HK-2 (cell line): Measurements from ENCODE around the gene MYT1.

Source experiments
- DNase-seq: peaks from one replicate; pipeline ENCODE4 v3.0.0-alpha.2; 2018; ENCODE audit not compliant: unreplicated experiment

The MYT1 gene

DNA sequence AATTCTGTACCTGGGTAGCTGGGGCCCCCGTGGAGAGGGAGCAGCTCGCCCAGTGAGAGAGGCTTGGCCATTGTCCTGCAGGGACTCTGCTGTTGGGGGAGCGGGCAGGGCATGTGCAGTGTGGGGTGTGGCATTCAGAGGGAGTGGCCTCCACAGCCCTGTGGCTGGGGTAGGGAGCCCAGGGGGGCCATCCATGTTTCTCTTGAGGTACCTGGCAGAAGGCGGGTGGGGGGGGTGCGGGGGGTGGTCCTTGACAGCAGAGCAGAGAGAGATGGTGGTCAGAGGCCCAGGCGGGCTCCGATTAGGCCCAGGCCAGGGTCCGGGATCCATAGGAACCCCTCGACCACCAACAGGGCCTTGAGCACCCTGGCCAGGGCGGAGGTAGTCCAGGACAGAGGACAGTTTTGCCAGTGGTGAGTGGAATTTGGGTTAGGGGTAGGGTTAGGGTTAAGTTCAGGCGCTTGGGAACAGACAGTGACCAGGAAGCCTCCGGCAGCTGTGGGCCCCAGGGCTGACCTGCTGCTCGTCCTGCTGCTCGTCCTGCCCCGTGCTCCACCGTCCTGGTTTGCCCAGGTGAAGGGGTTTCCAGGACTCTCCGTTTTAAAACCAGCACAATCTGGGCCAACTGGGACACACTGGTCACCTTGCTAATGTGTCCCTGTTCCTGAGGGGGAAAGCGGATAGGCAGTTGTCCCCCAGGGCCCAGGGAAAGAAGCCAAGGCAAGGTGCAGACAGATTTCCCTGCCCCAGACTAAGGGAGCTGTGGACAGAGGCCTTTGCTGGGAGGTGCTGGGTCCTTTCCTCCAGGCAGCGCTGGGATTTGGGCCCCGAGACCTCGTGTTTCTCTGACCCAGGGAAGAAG is 24.8 kb upstream of the MYT1 start:
- no peak for DNase-seq

DNA sequence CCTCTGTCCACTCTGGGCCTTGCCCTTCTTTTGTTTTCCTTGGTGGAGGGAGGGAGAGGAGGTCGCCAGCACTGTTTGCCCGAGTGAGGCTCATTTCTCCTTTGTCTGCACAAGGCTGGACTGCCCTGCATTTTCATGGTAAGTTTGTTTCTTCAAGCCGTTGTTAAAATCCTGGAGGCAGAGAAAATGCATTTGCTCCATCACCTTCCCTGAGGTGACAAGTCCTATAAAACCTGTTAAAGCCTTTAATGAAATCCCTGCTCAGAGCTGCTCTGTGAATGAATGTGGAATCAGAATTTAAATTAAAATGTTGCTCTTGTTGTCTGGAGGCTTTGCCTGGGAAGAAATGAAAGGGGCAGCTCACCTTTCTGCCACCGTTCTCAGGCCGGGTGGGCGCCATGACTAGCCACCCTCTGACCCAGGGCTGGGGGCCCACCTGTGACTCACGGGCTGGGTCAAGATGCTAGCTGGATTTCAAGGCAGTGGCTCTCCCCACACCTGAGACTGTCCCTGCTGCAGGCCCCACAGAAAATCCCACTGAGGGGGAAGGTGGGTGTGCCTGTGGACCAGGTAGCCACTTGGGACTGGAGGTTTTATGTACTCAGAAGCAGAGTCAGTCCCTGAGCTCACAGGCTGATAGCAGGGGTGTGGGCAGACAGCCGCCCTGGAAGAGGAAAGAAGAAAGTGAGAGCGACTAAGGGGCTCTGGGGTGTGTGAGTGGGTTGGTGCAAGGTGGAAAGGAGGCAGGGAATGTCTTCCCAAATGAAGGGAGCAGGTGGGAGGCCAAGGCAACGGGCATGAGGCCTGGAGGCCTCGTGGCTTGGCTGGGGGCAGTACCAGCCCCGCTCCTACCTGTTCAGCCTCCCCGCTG is 24.0 kb upstream of the MYT1 start:
- no peak for DNase-seq

DNA sequence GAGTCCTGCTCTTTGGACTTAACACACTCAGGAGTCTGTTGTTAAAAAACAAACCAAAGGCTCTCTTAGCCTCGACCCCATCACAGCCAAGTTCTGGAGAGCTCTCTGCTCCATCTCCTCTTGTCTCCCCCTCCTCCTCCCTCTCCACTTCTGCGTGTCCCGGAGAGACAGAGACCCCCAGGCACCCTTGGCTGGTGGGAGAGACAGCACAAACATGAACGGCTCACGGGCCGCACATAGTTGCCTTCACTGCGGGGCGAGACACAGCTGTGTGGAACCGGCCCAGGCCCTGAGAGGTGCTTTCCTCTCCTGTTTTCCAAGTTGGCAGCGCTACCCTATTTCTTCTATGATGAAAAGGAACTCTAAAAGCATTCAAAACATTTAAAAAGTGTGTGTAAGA is 23.3 kb upstream of the MYT1 start:
- no peak for DNase-seq

DNA sequence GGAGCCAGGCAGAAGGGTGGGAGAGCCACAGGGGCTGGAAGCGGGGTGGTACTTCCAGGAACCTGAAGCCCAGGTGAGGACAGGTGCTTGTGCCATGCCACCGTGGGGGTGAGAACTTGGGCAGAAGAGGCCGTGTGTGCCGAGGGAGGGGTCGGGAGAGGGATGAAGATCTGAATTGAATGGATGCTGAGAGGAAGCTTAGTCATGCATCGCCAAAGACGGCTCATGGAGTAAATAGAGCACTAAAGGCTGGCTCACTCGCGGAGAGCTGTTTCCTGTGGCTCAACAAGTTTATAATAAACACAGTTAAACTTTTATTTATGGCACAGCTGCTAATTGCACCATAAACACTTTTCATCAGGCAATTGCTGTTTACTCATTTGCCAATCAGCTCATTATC is 21.7 kb upstream of the MYT1 start:
- no peak for DNase-seq

DNA sequence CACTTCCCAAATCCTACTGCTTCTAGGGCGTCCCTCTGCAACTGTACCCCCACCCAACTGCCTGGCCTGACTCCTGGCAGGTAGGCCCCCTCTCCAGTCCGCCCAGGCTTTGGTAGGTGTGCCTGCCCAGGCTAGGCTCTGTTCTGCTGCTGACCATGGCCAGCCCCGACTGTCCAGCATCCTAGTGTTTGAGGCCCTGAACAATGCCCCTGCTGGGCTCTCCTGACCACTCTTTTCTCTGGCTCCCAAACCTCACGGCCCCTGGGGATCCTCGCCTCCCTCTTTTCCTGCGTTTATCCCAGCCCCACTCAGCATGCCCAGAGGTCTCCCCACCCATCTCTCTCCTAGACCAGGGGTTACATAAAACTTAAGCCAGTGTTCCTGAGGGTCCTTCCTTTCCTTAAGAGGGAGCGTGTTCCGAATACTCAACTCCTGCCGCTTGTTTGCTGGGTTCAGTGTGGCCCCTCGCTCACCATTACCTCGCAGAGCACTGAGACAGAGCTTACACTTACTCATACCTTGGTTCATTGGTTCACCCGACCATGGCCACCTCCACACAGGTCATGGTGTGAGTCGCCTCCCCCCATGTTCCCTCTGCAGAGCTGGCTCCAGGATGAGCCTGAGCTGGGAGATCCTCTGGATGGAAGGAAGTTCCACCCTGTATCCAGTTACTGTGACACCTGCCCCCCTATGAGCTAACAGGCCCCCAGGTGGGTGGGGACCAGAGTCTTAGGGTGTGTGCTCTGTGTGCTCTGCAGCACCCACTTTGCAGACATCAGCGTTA is 21.0 kb upstream of the MYT1 start:
- no peak for DNase-seq

DNA sequence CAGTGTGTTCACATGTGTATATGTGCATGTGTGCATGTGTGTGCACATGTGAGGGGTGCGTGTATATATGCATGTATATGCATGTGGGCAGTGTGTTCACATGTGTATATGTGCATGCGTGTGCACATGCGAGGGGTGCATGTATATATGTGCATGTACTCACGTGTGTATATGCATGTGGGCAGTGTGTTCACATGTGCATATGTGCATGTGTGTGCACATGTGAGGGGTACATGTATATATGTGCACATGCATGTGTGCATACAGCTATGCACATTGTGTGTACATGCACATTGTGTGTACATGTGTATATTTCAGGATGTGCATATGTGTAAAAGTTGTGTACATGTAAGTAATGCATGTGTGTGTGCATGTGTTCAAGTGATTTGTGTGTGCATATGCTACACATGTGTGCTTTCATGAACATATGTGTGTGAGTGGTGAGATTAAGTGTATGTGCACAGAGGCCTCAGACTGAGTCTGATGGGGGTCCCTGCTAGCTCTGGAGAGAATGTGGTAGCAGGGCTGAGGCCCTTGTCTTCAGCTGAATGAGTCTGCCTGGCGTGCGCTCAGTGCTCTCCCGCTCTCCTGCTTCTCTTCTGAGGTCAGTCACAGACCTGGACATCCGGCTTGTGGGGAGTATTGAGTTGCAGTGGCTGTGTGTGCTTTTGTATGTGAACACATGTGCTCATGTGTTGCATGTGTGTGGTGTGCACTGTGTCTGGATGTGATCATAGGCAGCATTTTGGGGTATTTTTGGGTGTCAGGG is 19.9 kb upstream of the MYT1 start:
- DNase-seq = no peak

DNA sequence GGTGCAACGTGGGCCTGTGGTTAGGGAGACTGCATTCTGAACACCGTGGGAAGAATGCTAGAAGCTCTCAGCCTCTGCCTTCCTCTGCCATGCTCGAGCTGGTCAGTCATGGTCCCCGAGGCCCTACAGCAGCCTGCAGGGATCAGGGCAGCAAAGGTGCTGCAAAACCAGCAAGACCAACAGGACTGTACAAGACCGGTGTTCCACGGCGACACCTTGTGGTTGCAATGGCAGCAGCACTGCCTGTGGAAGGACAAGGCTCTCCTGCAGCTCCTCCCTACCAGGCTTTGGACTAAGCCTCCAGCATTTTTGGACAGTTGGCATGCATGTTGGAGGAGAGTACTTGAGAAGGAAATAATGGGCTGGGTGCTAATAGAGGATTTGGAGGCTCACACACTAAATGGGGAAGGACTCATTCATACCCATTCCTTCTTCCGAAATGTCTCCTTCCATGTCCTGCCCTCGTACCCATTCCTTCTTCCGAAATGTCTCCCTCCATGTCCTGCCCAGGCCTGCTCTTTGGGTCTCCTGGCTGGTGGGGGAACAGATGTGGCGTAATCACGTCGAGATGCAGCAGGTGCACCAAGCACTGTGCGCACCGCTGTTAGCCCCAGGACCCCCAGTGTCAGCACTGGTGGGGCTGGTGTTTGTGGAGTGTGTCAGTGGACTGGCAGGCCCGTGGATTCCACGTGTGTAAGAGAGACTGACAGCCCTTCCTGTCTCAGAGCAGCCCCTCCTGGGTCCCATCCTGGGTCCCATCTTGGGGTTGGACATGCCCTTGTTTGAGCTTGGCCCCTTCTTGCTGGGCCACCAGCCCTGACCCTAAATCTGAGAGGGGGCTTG is 18.6 kb upstream of the MYT1 start:
- DNase-seq = no peak

DNA sequence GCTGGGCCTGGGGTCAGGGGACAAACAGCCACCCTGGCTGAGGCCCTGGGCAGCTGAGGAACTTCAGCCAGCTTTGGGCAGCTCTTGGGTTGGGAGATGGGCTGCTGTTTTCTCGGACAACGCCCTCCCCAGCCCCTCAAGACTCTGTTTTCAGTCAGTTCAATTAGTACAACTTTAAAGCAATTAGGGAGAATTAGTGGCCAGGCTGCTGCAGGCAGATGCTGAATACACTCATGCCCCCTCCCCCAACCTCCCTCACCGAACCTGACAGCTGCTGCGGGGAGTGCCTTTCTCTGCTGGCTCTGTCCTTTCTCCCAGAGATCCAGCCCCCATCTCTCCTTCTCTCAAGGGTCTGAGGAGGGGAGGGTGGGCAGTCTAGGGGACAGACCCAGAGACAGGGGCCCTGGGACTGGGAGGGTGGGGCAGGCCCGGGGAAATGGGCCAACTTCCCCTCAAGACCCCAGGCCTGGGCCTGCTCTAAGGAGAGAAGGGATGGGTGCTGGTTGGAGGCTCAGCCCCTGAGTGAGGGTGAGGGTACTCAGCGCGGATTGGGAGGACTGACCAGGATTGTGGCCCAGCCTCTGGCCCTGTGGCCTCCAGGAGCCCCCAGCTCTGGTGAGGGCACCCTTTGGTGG is 17.8 kb upstream of the MYT1 start:
- DNase-seq = no peak

DNA sequence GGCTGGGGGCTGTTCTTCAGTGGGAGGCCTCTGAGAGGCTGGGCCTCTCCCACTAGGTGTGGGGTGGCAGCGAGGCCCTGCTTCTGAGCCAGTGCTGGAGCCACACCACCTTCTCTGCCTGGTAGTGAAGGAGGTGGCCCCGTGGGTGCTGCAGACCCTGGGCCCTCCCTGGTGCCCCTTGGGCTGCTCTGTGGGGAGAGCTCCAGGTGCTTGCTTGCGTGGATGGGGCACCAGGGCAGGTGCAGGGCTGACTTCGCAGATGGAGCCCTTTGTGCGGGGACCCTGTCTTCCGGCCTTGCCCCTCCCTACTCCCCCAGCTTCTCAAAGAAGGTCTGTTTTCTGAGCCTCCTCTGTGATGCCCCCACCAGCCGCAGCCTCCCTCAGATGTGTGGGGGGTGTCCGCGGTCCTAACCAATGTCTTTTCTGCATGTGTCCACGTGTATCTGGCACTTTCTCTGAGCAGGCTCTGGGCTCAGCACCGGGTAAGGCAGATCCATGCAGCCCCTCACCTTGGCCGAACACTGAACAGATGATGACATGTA is 17.2 kb upstream of the MYT1 start:
- no peak for DNase-seq

DNA sequence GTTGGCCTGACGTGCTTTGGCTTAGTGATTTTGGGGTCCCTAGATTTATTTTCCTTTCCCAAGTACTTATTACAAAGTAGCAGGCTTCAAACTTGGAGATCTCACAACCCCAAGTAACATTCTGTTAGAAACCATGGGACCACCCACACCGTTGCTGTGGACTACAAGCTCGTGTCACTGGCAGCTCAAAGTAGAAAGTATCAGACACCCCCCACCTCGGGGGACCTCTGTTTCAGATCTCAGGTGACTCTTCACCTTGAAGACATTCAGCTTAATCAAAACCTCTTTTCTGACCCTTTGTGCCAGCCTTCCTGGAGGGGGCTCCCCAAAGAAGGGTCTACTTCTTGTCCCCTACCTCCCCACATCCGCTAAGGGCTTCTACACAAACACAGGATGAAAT is 15.7 kb upstream of the MYT1 start:
- DNase-seq = no peak

DNA sequence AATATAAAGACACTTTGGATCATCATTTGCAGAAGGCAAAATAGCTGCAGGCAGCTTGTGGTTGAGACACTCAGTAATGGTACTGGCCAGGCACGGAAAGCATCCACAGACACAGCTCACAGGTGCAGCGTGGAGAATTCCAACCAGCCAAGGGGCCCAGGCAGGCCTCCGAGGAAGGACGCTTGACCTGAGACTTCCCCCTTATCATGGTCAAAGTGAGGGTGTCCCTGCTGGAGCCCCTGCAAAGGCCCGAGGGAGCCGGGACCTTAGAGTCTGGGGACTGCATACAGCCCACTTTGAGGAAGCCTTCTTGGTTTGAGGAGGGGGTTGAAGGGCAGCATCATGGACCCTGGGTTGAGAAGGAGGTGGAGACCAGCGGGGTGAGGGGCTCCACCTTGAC is 15.1 kb upstream of the MYT1 start:
- no peak for DNase-seq

DNA sequence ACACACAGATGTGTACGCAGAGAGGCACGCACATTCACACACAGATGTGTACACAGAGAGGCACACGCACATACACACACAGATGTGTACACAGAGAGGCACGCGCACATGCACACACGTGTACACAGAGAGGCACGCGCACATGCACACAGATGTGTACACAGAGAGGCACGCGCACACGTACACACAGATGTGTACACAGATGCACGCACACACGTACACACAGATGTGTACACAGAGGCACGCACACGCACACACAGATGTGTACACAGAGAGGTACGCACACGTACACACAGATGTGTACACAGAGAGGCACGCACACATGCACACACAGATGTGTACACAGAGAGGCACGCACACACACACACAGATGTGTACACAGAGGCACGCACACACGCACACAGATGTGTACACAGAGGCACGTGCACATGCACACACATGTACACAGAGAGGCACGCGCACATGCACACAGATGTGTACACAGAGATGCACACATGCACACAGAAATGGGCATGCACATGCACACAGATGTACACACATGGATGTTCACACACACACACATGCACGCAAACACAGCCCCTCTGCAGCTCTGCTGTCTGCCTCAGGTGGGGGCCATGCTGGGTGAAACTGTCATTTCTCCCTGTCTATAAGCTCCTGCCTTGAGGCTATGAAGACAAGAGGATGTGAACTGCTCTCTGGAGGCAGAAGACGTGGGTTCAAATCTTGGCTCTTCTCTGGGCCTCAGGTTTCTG is 14.3 kb upstream of the MYT1 start:
- no peak for DNase-seq

DNA sequence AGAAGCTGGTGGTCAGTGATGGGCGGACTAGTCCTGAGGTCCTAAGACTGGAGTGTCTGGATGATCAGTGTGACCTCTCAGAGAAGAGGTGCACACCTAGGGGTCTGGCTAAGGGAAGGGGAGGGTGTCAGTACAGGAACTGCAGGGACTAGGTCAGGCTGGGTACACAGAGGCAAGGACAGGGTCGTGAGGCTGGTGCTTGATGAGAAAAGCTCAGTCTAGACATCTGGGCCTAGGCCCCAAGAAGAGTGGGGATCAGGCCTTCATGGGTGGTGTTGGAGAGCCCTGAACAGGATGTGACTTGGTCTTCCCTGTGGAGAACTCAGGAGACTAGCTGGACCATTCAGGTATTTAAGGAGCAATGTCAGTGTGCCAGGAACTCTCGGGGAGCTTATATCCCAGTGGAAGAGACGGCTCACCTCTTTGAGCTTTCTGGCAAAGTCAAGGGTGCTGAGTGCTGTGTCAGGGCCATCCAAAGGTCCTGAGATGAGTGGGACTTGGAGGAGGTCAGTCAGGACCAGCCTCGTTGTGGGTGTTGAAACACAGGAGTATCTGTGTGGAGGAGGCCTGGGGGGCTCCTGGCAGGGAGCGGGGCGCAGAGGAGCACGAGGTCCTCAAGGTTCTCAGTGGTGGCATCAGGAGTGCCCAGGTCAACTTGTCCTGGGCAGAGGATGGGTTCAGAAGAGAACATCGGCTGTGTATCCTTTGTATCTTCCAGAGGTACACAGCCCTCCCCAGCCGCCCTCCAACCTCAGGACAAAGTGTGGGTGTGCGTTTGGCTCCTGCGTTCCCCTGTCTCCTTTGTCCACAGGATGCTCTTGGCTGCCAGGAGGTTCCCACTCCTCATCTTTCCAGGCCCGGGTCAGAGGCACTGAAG is 13.3 kb upstream of the MYT1 start:
- DNase-seq = no peak

DNA sequence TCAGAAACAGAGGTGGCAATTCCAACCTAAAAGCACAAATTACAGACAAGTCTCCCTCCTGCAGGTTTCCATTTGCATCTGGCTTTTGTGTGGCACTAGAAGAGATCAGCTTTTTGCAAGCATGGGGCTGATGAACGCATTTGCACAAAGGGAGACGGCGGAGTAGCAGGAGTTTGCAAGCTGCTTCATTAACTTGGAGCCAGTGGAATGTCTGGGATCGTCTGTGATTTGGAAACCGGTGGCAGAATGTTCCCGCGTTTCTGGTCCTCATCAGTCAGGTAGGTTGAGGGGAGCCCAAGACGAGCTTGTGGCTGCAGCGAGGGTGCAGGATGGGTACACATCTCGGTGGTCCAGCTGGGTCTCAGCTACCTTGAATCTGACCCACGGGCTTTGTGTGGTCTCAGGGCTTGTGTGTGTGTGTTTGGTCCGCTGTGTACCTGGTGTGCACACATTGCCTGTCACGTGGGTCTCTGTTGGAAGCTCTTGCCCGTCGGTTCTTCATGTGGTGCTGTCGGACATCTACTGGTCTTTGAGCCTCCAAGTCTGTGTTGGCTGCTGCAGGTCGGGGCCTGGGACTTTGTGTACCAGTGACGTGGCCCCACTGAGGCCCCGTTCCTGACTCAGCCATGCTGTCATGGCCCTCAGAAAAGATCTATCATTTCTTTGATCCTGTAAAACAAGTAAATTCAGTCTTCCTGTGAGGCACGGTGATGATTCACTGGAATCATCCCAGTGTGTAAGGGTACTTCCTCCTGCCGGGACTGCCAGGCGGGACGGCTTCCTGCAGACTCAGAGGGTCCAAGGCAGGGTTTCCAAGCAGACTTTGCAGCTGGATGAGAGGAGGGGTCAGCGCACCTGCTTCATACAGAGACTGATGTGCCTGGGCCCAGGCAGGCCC is 12.4 kb upstream of the MYT1 start:
- DNase-seq = peak; percentile 33

DNA sequence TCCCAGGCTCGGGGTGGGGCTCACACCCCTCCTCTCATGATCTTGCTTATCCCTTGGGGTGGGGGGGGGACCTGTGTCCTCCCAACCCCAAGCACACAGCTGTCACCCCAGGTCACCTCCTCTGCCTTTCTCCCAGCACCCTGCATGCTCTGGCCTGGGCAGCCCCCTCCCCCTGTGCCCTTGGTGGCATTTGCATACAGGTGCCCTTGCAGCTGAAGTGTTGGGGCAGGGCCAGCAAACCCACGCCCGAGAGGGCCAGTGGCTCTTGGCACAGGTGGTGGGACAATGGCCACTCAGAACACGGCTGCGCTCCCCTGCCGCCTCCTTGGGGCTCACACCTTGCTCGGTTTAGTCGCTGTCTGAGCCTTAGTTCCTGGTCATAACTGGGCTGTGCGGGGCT is 11.3 kb upstream of the MYT1 start:
- no peak for DNase-seq

DNA sequence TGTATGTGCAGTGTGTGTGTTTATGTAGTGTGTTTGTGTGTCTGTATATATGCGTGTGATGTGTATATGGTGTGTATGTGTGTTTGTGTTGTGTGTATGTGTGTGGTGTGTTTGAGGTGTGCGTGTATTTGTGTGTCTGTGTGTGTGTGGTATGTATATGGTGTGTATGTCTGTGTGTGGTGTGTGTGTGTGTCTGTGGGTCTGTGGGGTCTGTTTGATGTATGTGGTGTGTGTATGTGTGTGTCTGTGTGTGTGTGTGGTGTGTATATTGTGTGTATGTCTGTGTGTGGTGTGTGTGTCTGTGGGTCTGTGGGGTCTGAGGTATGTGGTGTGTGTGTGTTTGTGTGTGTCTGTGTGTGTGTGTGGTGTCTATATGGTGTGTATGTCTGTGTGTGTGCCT is 10.8 kb upstream of the MYT1 start:
- no peak for DNase-seq
